WTC11 (cell line): ENCODE results near the gene HYOU1. TPM values are rescaled to one million over a fixed set of nuclear protein-coding genes. Genes with fewer than 3 reads are reported as not detected.

ENCODE experiments used
- ATAC-seq: fragments of 200-7000 bp; cut with Tn5 transposase; 2 replicates; pipeline ENCODE4 v1.10.0; 2021; ENCODE audit warnings: mild to moderate bottlenecking, moderate library complexity
- CTCF ChIA-PET: fragments of 300-600 bp; sonication (Branson Sonifier 250); formaldehyde crosslinking; loops from one replicate; lab custom pipeline; 2021; ENCODE audit warnings: antibody characterized with exemption; lab: Charles Lee
- POLR2A ChIA-PET: fragments of 350-600 bp; sonication (Branson Sonifier 250); formaldehyde crosslinking; loops from one replicate; lab custom pipeline; 2021; ENCODE audit warnings: antibody characterized with exemption; lab: Charles Lee
- DNase-seq: peaks from one replicate; pipeline ENCODE4 v3.0.0; 2021; ENCODE audit warnings: low spot score
- H3K27ac Mint-ChIP-seq: 2 replicates; pipeline ENCODE4 v1.8.0; 2021; ENCODE audit warnings: mixed read lengths
- H3K27me3 Mint-ChIP-seq: 2 replicates; pipeline ENCODE4 v1.8.0; 2021; ENCODE audit warnings: low read depth, mild to moderate bottlenecking, moderate library complexity, mixed read lengths
- H3K36me3 Mint-ChIP-seq: 2 replicates; pipeline ENCODE4 v1.8.0; 2021; ENCODE audit warnings: mixed read lengths
- H3K4me1 Mint-ChIP-seq: 2 replicates; pipeline ENCODE4 v1.8.0; 2022; ENCODE audit warnings: mixed read lengths
- H3K4me3 Mint-ChIP-seq: 2 replicates; pipeline ENCODE4 v1.8.0; 2021; ENCODE audit warnings: mild to moderate bottlenecking, moderate library complexity, mixed read lengths
- H3K9me3 Mint-ChIP-seq: 2 replicates; pipeline ENCODE4 v1.8.0; 2021; ENCODE audit warnings: mixed read lengths
- ELF4 ChIP-seq: sonication (generic); formaldehyde crosslinking; IDR thresholded peaks from 2 replicates; pipeline ENCODE4 v1.8.1; 2022; ENCODE audit warnings: low read depth, mild to moderate bottlenecking, moderate library complexity, missing genetic modification reagents
- GRHL2 ChIP-seq: fragments of 250-450 bp; sonication (Bioruptor Pico); IDR thresholded peaks from 2 replicates; pipeline ENCODE4 v1.8.0; 2022; ENCODE audit warnings: mild to moderate bottlenecking, moderate library complexity; ENCODE audit not compliant: insufficient replicate concordance, severe bottlenecking
- NR3C1 ChIP-seq: sonication (generic); formaldehyde crosslinking; conservative IDR thresholded peaks from 2 replicates; pipeline ENCODE4 v1.8.1; 2023; ENCODE audit warnings: low read depth, mild to moderate bottlenecking, missing genetic modification reagents
- RELA ChIP-seq: sonication (generic); formaldehyde crosslinking; IDR thresholded peaks from 2 replicates; pipeline ENCODE4 v1.8.1; 2022; ENCODE audit warnings: missing genetic modification reagents, mild to moderate bottlenecking, borderline replicate concordance
- RORB ChIP-seq: fragments of 250-450 bp; sonication (Bioruptor Pico); IDR thresholded peaks from 2 replicates; pipeline ENCODE4 v1.9.0; 2021; ENCODE audit warnings: mild to moderate bottlenecking
- ZBTB21 ChIP-seq: sonication (generic); formaldehyde crosslinking; IDR thresholded peaks from 2 replicates; pipeline ENCODE4 v1.8.1; 2023; ENCODE audit warnings: mild to moderate bottlenecking, missing genetic modification reagents, borderline replicate concordance
- ZNF219 ChIP-seq: sonication (generic); formaldehyde crosslinking; IDR thresholded peaks from 2 replicates; pipeline ENCODE4 v1.8.0; 2023; ENCODE audit warnings: missing genetic modification reagents, mild to moderate bottlenecking, borderline replicate concordance
- ZNF671 ChIP-seq: fragments of 250-450 bp; sonication (Bioruptor Pico); IDR thresholded peaks from 2 replicates; pipeline ENCODE4 v1.8.0; 2021; ENCODE audit warnings: mild to moderate bottlenecking
- total RNA-seq: library from RNA; stranded (reverse); gene quantifications from 3 replicates; pipeline ENCODE4 v1.2.3, GENCODE V29; 2021
- TF ChIP-seq, protein P1 (sequence below): sonication (generic); formaldehyde crosslinking; IDR thresholded peaks from 2 replicates; pipeline ENCODE4 v1.8.0; 2023; ENCODE audit warnings: mild to moderate bottlenecking, missing genetic modification reagents
- TF ChIP-seq, protein P2 (sequence below): sonication (generic); formaldehyde crosslinking; IDR thresholded peaks from 2 replicates; pipeline ENCODE4 v1.8.0; 2022; ENCODE audit warnings: missing genetic modification reagents
- TF ChIP-seq, protein P3 (sequence below): sonication (generic); formaldehyde crosslinking; IDR thresholded peaks from 2 replicates; pipeline ENCODE4 v1.8.1; 2022; ENCODE audit warnings: missing genetic modification reagents, borderline replicate concordance
- TF ChIP-seq, protein P4 (sequence below): fragments of 250-450 bp; sonication (Bioruptor Pico); IDR thresholded peaks from 2 replicates; pipeline ENCODE4 v1.9.0; 2021; ENCODE audit warnings: mild to moderate bottlenecking, borderline replicate concordance
- TF ChIP-seq, protein P5 (sequence below): sonication (generic); formaldehyde crosslinking; conservative IDR thresholded peaks from 2 replicates; pipeline ENCODE4 v1.8.1; 2022; ENCODE audit warnings: mild to moderate bottlenecking, missing genetic modification reagents
- TF ChIP-seq, protein P6 (sequence below): fragments of 250-450 bp; sonication (Bioruptor Pico); IDR thresholded peaks from 2 replicates; pipeline ENCODE4 v1.9.0; 2021; ENCODE audit warnings: mild to moderate bottlenecking
- TF ChIP-seq, protein P7 (sequence below): fragments of 250-450 bp; sonication (Bioruptor Pico); conservative IDR thresholded peaks from 2 replicates; pipeline ENCODE4 v1.9.0; 2021; ENCODE audit warnings: mild to moderate bottlenecking

The HYOU1 gene
- total RNA-seq, 1 experiment from 2014 or later = 276 TPM

DNA sequence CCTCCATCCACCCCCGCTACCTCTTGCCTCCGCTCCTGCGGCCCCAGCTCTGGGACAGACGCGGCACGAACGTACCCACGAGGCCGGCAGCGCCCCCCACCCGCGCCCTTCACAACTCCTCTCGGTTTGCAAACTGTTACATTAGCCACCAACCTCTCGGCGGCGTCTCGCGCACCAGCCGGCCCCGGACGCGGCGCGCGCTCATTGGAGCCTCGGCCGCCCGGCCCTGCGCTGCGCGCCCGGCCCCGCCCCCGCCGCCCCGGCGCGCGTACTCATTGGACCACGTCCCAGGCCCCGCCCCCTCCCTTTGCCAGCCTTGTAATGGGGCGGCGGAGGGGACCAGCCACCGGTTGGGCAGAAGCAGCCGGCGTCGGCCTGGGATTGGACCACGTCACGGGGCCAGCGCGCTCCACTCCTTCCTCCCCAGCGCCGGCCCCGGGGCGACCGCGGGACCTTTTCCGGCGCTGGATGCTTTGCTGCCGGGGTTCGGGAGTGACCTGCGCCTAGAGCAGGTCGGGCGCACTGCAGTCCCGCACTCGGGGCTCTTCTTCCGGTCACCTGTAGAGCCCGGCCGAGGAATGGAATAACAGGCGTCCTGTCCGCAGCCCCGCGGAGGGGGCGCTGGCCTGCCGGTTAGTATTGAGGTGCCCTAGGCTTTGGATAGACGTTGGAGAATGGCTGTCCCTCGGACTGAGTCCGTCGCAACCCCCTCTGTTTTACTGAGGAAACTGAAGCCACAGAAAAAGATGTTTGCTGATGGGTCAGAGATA, at the start of gene HYOU1 (continued):
- TF ChIP-seq, protein P1, sequence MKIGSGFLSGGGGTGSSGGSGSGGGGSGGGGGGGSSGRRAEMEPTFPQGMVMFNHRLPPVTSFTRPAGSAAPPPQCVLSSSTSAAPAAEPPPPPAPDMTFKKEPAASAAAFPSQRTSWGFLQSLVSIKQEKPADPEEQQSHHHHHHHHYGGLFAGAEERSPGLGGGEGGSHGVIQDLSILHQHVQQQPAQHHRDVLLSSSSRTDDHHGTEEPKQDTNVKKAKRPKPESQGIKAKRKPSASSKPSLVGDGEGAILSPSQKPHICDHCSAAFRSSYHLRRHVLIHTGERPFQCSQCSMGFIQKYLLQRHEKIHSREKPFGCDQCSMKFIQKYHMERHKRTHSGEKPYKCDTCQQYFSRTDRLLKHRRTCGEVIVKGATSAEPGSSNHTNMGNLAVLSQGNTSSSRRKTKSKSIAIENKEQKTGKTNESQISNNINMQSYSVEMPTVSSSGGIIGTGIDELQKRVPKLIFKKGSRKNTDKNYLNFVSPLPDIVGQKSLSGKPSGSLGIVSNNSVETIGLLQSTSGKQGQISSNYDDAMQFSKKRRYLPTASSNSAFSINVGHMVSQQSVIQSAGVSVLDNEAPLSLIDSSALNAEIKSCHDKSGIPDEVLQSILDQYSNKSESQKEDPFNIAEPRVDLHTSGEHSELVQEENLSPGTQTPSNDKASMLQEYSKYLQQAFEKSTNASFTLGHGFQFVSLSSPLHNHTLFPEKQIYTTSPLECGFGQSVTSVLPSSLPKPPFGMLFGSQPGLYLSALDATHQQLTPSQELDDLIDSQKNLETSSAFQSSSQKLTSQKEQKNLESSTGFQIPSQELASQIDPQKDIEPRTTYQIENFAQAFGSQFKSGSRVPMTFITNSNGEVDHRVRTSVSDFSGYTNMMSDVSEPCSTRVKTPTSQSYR = no peak
- TF ChIP-seq, protein P2, sequence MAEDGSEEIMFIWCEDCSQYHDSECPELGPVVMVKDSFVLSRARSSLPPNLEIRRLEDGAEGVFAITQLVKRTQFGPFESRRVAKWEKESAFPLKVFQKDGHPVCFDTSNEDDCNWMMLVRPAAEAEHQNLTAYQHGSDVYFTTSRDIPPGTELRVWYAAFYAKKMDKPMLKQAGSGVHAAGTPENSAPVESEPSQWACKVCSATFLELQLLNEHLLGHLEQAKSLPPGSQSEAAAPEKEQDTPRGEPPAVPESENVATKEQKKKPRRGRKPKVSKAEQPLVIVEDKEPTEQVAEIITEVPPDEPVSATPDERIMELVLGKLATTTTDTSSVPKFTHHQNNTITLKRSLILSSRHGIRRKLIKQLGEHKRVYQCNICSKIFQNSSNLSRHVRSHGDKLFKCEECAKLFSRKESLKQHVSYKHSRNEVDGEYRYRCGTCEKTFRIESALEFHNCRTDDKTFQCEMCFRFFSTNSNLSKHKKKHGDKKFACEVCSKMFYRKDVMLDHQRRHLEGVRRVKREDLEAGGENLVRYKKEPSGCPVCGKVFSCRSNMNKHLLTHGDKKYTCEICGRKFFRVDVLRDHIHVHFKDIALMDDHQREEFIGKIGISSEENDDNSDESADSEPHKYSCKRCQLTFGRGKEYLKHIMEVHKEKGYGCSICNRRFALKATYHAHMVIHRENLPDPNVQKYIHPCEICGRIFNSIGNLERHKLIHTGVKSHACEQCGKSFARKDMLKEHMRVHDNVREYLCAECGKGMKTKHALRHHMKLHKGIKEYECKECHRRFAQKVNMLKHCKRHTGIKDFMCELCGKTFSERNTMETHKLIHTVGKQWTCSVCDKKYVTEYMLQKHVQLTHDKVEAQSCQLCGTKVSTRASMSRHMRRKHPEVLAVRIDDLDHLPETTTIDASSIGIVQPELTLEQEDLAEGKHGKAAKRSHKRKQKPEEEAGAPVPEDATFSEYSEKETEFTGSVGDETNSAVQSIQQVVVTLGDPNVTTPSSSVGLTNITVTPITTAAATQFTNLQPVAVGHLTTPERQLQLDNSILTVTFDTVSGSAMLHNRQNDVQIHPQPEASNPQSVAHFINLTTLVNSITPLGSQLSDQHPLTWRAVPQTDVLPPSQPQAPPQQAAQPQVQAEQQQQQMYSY = no peak
- TF ChIP-seq GRHL2 (CRISPR knock-in tag) (no peak), RORB (CRISPR knock-in tag) (no peak), NR3C1 (CRISPR knock-in tag) (no peak)
- TF ChIP-seq, protein P3, sequence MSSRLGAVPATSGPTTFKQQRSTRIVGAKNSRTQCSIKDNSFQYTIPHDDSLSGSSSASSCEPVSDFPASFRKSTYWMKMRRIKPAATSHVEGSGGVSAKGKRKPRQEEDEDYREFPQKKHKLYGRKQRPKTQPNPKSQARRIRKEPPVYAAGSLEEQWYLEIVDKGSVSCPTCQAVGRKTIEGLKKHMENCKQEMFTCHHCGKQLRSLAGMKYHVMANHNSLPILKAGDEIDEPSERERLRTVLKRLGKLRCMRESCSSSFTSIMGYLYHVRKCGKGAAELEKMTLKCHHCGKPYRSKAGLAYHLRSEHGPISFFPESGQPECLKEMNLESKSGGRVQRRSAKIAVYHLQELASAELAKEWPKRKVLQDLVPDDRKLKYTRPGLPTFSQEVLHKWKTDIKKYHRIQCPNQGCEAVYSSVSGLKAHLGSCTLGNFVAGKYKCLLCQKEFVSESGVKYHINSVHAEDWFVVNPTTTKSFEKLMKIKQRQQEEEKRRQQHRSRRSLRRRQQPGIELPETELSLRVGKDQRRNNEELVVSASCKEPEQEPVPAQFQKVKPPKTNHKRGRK (CRISPR knock-in tag) = no peak
- TF ChIP-seq, protein P4, sequence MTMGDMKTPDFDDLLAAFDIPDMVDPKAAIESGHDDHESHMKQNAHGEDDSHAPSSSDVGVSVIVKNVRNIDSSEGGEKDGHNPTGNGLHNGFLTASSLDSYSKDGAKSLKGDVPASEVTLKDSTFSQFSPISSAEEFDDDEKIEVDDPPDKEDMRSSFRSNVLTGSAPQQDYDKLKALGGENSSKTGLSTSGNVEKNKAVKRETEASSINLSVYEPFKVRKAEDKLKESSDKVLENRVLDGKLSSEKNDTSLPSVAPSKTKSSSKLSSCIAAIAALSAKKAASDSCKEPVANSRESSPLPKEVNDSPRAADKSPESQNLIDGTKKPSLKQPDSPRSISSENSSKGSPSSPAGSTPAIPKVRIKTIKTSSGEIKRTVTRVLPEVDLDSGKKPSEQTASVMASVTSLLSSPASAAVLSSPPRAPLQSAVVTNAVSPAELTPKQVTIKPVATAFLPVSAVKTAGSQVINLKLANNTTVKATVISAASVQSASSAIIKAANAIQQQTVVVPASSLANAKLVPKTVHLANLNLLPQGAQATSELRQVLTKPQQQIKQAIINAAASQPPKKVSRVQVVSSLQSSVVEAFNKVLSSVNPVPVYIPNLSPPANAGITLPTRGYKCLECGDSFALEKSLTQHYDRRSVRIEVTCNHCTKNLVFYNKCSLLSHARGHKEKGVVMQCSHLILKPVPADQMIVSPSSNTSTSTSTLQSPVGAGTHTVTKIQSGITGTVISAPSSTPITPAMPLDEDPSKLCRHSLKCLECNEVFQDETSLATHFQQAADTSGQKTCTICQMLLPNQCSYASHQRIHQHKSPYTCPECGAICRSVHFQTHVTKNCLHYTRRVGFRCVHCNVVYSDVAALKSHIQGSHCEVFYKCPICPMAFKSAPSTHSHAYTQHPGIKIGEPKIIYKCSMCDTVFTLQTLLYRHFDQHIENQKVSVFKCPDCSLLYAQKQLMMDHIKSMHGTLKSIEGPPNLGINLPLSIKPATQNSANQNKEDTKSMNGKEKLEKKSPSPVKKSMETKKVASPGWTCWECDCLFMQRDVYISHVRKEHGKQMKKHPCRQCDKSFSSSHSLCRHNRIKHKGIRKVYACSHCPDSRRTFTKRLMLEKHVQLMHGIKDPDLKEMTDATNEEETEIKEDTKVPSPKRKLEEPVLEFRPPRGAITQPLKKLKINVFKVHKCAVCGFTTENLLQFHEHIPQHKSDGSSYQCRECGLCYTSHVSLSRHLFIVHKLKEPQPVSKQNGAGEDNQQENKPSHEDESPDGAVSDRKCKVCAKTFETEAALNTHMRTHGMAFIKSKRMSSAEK = no peak
- TF ChIP-seq, protein P5, sequence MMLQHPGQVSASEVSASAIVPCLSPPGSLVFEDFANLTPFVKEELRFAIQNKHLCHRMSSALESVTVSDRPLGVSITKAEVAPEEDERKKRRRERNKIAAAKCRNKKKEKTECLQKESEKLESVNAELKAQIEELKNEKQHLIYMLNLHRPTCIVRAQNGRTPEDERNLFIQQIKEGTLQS (CRISPR knock-in tag) = no peak
- TF ChIP-seq, all 79 proteins: peak for 18

DNA sequence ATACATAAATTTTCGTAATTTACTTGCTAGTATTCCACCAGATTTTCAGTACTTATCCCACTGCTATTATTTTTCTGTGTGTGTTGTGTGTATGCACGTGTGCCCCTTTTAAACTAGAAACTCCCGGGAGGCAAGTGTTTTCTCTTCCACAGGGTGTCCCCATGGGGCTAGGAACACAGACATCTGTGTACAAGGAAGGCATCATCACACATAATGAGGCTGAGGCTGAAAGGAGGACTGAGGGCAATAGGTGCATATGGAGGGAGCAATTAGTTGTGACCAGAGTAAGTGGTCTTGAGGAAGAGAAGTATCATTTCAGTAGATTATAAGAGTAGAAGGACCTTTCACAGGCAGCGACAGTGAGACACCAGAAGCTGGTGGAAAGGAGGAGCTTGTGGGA, 46.8 kb upstream of the HYOU1 start:
- H3K36me3 Mint-ChIP-seq = peaks cover 3% of the 10 kb centered on the region
- TF ChIP-seq ZBTB21 (CRISPR knock-in tag) (no peak), ELF4 (no peak), GRHL2 (CRISPR knock-in tag) (no peak), ZNF219 (CRISPR knock-in tag) (no peak), RELA (no peak), ZNF671 (no peak)
- TF ChIP-seq, protein P6, sequence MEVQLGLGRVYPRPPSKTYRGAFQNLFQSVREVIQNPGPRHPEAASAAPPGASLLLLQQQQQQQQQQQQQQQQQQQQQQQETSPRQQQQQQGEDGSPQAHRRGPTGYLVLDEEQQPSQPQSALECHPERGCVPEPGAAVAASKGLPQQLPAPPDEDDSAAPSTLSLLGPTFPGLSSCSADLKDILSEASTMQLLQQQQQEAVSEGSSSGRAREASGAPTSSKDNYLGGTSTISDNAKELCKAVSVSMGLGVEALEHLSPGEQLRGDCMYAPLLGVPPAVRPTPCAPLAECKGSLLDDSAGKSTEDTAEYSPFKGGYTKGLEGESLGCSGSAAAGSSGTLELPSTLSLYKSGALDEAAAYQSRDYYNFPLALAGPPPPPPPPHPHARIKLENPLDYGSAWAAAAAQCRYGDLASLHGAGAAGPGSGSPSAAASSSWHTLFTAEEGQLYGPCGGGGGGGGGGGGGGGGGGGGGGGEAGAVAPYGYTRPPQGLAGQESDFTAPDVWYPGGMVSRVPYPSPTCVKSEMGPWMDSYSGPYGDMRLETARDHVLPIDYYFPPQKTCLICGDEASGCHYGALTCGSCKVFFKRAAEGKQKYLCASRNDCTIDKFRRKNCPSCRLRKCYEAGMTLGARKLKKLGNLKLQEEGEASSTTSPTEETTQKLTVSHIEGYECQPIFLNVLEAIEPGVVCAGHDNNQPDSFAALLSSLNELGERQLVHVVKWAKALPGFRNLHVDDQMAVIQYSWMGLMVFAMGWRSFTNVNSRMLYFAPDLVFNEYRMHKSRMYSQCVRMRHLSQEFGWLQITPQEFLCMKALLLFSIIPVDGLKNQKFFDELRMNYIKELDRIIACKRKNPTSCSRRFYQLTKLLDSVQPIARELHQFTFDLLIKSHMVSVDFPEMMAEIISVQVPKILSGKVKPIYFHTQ = no peak
- TF ChIP-seq, protein P7, sequence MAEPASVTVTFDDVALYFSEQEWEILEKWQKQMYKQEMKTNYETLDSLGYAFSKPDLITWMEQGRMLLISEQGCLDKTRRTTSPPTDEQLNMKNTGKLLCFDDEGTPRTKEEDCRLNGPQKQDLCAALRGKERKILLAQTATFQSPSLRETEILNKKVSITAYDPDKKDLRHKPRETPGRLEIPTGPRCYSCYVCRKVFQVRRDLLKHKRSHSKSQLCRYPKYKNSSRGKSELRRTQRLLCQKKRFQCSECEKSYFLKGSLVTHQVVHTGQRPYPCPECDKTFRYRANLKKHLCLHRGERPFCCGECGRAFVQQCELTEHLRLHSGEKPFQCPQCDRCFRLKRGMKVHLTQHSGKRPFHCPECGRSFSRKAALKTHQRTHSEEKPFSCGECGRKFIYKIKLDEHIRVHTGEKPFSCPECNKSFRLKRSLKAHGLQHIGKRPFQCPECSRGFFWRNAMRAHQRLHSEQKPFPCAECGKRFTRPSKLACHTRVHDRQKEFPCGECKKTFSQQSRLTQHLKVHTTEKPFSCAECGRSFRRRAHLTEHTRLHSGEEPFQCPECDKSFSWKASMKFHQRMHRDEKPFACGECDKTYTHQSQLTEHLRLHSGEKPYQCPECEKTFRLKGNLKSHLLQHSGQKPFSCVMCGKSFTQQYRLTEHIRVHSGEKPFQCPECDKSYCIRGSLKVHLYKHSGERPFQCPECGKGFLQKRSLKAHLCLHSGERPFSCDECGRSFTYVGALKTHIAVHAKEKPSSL (CRISPR knock-in tag) = no peak
- H3K27ac Mint-ChIP-seq = peak overlapping the region; percentile 90
- H3K9me3 Mint-ChIP-seq = no peaks in the 10 kb centered on the region
- ATAC-seq (no peak), DNase-seq (no peak)
- POLR2A ChIA-PET = no interaction called here
- CTCF ChIA-PET = no interaction called here
- H3K27me3 Mint-ChIP-seq = peaks cover 10% of the 10 kb centered on the region
- peak overlapping the region; percentile 46 for H3K4me3 Mint-ChIP-seq
- peaks cover 39% of the 10 kb centered on the region for H3K4me1 Mint-ChIP-seq
